ENCODE measurements around the gene ANXA2R.
"Not testable (repeated sequence)": the region's sequence is repeated elsewhere in the genome, so short reads cannot be mapped to it uniquely, and the experiment has no call there.

The ANXA2R gene

GRCh38 chr5:43040287-43041098 lies at the start of gene ANXA2R:
Gene ANXA2R (minus strand): TSS chr5:43040319. CDS start chr5:43040046, 273 bp downstream.
- DNase-seq (ENCODE audit: low read depth) = peak; percentile 77

- DNase-seq (ENCODE audit: low read depth) = not testable (repeated sequence)
These were observed 46.2 kb upstream of the ANXA2R start for GRCh38 chr5:43086118-43086908.

DNA sequence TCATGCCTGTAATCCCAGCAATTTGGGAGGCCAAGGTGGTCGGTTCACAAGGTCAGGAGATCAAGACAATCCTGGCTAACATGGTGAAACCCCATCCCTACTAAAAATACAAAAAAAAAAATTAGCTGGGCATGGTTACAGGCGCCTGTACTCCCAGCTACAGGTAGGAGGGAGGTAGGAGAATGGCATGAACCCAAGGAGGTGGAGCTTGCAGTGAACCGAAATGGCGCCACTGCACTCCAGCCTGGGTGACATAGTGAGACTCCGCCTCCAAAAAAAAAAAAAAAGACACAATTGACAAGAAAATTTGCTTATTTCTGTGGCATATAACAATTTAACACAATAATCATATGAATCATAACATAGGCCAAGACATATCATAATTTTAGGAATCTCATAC lies 45.3 kb upstream of the ANXA2R start:
- DNase-seq (ENCODE audit: low read depth) = no peak

DNA sequence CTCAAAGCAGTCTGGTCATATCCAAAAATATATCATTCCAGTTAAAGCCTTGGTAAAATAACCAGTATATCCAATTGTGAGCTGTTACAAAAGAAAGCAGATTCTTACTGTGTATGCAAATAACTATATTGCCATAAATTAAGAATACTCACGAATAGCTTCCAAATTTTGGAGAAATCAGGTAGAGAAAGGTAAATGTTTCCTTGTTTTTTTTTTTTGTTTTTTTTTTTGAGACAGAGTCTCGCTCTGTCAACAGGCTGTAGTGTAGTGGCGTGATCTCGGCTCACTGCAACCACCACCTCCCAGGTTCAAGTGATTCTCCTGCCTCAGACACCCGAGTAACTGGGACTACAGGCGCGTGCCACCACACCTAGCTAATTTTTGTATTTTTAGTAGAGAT lies 44.3 kb upstream of the ANXA2R start:
- not testable (repeated sequence) for DNase-seq (ENCODE audit: low read depth)

DNA sequence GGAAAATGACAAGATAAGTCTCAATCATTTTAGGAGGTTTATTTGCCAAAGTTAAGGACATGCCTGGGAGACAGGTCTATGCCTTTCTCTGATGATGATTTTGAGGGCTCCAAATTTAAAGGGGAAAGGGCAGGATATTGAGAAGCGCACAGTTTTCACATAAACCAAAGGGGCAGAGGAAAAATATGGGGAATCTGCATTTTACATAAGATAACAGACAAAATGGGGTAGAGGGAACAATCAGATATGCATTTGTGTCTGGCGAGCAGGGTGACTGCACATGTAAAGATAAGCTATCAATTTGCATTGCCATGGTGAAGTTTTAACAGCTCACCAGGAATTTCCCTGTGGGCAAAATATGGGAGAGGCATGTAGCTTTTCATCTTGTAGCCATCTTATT lies 41.2 kb upstream of the ANXA2R start:
- not testable (repeated sequence) for DNase-seq (ENCODE audit: low read depth)

DNA sequence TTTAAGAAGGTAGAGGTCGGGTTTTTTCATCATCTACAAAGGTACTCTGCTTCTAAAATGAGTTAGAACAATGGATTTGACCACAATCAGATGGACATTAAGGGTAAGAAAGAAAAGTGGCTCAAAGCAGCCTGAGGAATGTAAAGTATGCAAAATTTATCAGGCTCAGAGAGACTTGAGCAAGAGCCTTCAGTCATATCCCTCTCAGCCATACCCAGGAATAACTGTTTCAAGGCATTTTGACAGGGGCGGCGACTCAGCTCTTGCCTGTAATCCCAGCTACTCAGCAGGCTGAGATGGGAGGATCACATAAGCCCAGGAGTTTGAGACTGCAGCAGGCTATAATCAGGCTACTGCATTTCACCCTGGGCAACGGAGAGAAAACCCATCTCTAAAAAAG lies 38.8 kb upstream of the ANXA2R start:
- DNase-seq (ENCODE audit: low read depth) = no peak

- not testable (repeated sequence) for DNase-seq (ENCODE audit: low read depth)
These were observed 37.5 kb upstream of the ANXA2R start for GRCh38 chr5:43077446-43078191.

DNA sequence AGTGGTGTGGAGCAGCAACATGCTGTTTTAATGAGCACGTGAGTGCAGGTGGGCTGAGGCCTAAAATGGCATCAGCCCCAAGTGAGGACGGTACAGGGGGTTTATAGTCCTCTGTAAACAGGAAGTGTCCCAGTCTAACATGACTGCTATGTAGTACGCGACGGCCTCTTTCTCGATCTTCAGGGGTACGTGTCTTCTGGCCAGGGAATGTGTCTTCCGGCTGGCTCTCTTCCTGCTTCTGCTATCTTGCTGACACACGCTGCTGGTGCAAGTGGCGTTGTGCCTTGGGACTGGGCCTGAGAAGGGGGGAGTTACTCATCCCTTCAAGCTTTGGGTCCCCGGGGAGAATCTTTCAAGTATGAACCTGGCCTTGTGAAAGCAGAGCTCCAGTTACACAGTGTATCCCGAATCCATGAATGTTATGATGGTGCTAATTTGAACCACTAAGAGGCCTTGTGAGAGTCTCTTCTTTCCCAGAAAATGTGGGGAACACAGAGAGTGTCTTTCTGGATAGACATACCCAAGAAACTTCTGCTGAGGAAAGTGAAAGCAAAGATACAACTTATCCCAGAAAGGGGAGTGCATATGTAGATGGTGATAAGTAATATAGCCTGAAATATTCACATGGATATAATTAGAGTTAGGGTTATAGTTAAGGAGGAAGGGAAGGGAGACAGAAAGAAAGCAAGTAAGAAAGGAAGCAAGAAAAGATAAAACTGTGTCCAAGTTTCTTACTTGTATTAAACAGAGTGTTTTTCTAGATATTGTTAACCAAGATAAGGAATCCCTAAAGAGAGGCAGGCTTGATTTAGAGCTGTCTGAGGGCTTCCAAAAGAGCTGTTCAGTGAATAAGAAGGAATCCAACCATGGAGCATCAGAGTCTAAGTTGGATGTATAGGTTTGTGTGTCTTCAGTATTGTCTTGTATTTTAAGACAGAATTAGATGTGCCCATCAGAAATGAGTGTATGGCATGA lies 35.5 kb upstream of the ANXA2R start:
- DNase-seq (ENCODE audit: low read depth) = no peak

DNA sequence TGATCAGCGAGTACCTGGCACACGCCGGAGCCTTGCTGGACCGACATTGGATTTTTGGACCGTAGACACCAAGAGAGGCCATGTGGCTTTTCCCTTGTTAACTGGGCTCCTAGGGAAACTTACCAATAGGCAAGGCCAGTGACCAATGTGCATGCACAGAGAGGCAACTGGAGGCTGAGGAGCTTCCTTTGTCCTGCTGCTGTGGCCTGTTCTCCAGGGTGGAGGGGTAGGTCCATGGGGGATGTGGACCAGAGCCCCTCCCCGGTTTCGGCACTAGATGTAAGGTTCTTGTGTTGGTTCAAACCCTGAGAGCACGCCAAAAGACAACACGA lies 34.8 kb upstream of the ANXA2R start:
- no peak for DNase-seq (ENCODE audit: low read depth)

- no peak for DNase-seq (ENCODE audit: low read depth)
These were observed 33.8 kb upstream of the ANXA2R start for GRCh38 chr5:43073597-43074546.

GRCh38 chr5:43069401-43069720 lies 29.2 kb upstream of the ANXA2R start:
- DNase-seq (ENCODE audit: low read depth) = not testable (repeated sequence)

GRCh38 chr5:43068037-43068436 lies 27.9 kb upstream of the ANXA2R start:
- DNase-seq (ENCODE audit: low read depth) = no peak

DNA sequence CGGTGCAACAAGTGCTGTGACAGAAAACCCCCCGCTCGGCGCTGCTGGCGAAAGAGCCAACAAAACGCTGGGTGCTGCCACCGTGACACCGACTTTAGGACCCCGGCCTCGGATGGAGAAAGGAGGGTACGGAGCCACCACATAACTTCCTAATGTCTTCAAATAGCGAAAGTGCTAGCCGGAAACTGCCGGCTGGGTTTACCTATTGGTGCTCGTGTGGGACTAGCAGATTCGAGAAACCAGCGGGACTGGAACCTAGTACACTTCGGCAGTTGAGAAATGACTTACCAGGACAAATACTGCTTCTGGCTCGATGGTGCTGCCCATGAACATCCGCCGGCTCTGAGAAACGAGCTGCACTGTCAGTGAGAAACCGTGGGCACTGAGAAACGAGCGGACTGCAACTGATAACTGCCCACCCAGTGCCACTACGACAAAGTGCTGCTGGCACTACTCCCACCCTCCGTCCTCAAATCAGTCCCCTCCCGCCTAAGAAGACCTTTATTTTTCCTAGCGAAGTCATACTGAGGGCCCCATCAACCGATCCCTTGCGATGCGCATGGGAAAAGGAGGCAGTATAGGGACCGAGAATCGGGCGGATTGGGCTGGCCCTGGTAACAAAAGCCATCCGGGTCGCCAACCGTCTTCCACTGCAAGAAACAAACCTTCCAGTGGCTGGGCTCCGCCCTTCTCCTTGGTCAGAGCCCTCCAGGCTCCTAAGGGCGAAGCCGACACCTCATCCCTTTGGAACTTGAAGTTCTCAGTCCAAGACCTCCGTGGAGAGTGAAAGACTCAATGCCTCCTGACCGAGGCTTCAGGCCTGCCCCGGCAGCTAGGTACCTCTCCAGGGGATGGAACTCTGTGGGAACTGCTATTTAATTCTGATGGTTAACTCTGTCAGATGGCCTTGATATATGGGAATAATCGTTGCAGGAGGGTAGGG lies 27.0 kb upstream of the ANXA2R start:
- DNase-seq (ENCODE audit: low read depth) = peak; percentile 79

GRCh38 chr5:43065948-43066798 lies 26.1 kb upstream of the ANXA2R start:
- DNase-seq (ENCODE audit: low read depth) = peak; percentile 30

- no peak for DNase-seq (ENCODE audit: low read depth)
These were observed 25.3 kb upstream of the ANXA2R start for GRCh38 chr5:43065387-43065947.

GRCh38 chr5:43063721-43064171 lies 23.6 kb upstream of the ANXA2R start:
- no peak for DNase-seq (ENCODE audit: low read depth)

GRCh38 chr5:43061352-43062075 lies 21.4 kb upstream of the ANXA2R start:
- no peak for DNase-seq (ENCODE audit: low read depth)
